Spleen (tissue), 7 donors: ENCODE measurements around the gene PUS7.

ENCODE experiments used
- POLR2A ChIP-seq, 3 donors: fragments of 450-650 bp; IDR thresholded peaks; one replicate each; pipeline ENCODE4 v1.5.1; 2017; ENCODE audit warnings: antibody characterized with exemption in 3 of 3, mild to moderate bottlenecking in 1 of 3
- POLR2AphosphoS5 ChIP-seq, 3 donors: sonication (generic); formaldehyde crosslinking; IDR thresholded peaks; one replicate each; pipeline ENCODE4 v1.5.1; 2017; ENCODE audit warnings: antibody characterized with exemption in 3 of 3
- TF ChIP-seq, protein P1 (sequence below), 11 experiments: fragments of 200-600 bp in 7 of 11; fragments of 450-650 bp in 4 of 11; sonication (generic) in 4 of 11; IDR thresholded peaks in 8 of 11; conservative IDR thresholded peaks in 3 of 11; 1 replicate in 7 of 11; 2 replicates in 4 of 11; pipeline versions ENCODE4 v1.4.0 to v1.8.0; 2016 to 2021; ENCODE audit warnings: antibody characterized with exemption in 11 of 11, inconsistent platforms in 4 of 11, mild to moderate bottlenecking in 1 of 11
- donor health status: DM: no; HTN: no; CAD: no; lungs with moderate emphysema.
- donor health status: DM: no; HTN: no; CAD: no.
- donor health status: DM: no; HTN: no; CAD: no.

- TF ChIP-seq, protein P1, sequence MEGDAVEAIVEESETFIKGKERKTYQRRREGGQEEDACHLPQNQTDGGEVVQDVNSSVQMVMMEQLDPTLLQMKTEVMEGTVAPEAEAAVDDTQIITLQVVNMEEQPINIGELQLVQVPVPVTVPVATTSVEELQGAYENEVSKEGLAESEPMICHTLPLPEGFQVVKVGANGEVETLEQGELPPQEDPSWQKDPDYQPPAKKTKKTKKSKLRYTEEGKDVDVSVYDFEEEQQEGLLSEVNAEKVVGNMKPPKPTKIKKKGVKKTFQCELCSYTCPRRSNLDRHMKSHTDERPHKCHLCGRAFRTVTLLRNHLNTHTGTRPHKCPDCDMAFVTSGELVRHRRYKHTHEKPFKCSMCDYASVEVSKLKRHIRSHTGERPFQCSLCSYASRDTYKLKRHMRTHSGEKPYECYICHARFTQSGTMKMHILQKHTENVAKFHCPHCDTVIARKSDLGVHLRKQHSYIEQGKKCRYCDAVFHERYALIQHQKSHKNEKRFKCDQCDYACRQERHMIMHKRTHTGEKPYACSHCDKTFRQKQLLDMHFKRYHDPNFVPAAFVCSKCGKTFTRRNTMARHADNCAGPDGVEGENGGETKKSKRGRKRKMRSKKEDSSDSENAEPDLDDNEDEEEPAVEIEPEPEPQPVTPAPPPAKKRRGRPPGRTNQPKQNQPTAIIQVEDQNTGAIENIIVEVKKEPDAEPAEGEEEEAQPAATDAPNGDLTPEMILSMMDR (IDR thresholded peaks at IDR 0.05 in 8 of 11, conservative IDR thresholded peaks at IDR 0.05 in 3 of 11): no peak
- no peak for TF ChIP-seq POLR2AphosphoS5 (IDR thresholded peaks at IDR 0.05)
- TF ChIP-seq POLR2A (IDR thresholded peaks at IDR 0.05): no peak
Observed at GRCh38 chr7:105489409-105489808, 32.7 kb downstream of the PUS7 start.
